HepG2 (cell line): ENCODE results near the gene IGF2BP1. TPM values are rescaled to one million over a fixed set of nuclear protein-coding genes. Genes with fewer than 3 reads are reported as not detected.

Source experiments
- ATAC-seq: fragments of 200-7000 bp; cut with Tn5 transposase; 3 replicates; pipeline ENCODE4 v1.9.1; 2020; ENCODE audit warnings: mild to moderate bottlenecking, moderate library complexity
- BruUV-seq: library from RNA; stranded (reverse); fragments of 400-500 nt; replicated peaks from 2 replicates; lab custom pipeline; 2021; lab: Mats Ljungman, UMichigan
- CTCF ChIA-PET: fragments of 300-600 bp; formaldehyde crosslinking; extraction: SDS; loops from one replicate; lab custom pipeline; 2021; ENCODE audit warnings: low total read pairs, inconsistent platforms, low intra/inter-chr PET ratio; lab: Yijun Ruan, JAX
- POLR2A ChIA-PET: fragments of 350-600 bp; sonication (Branson Sonifier 250); formaldehyde crosslinking; loops from one replicate; lab custom pipeline; 2020; ENCODE audit warnings: antibody characterized with exemption, inconsistent platforms; lab: Yijun Ruan, JAX
- DNase-seq: peaks from one replicate; pipeline ENCODE4 v3.0.0-alpha.2; 2015; ENCODE audit warnings: low spot score
- FAIRE-seq: peaks from 3 replicates; lab custom pipeline; 2011; peaks lifted over from hg19 to GRCh38; lab: Jason Lieb, UNC
- H2AFZ ChIP-seq: one replicate; pipeline ENCODE4 v1.6.1; 2011; ENCODE audit warnings: low read length, inconsistent platforms
- H3K27ac ChIP-seq: fragments of 300-600 bp; 3 replicates; pipeline ENCODE4 v1.8.0; 2011; ENCODE audit warnings: mixed run types, mild to moderate bottlenecking, mixed read lengths, low read length, inconsistent platforms; ENCODE audit not compliant: insufficient read depth; ENCODE audit errors: extremely low read length
- H3K27me3 ChIP-seq, 2 experiments: fragments of 200-600 bp in 1 of 2; 2 replicates in 1 of 2; 3 replicates in 1 of 2; pipeline versions ENCODE4 v1.6.0 to v1.8.0; 2011; ENCODE audit warnings: low read length in 2 of 2, mild to moderate bottlenecking in 2 of 2, moderate library complexity in 2 of 2, inconsistent platforms in 1 of 2; ENCODE audit not compliant: insufficient read depth in 2 of 2, control insufficient read depth in 1 of 2
- H3K36me3 ChIP-seq, 2 experiments: fragments of 200-600 bp in 1 of 2; replicated peaks in 1 of 2; 2 replicates in 1 of 2; 3 replicates in 1 of 2; pipeline versions ENCODE4 v1.5.1 to v1.8.0; 2011; ENCODE audit warnings: low read length in 2 of 2, inconsistent platforms in 1 of 2; ENCODE audit not compliant: insufficient read depth in 2 of 2, control insufficient read depth in 1 of 2
- H3K4me1 ChIP-seq: 2 replicates; pipeline ENCODE4 v1.5.1; 2012; ENCODE audit warnings: low read length, inconsistent platforms; ENCODE audit not compliant: insufficient read depth
- H3K4me2 ChIP-seq: 2 replicates; pipeline ENCODE4 v1.6.0; 2011; ENCODE audit warnings: low read depth, low read length, inconsistent platforms
- H3K4me3 ChIP-seq, 3 experiments: fragments of 200-600 bp in 1 of 3; sonication (generic), shearing (Covaris generic) in 1 of 3; replicated peaks in 1 of 3; 2 replicates each; pipeline ENCODE4 v1.5.1; 2011 to 2016; ENCODE audit warnings: low read length in 3 of 3, inconsistent platforms in 2 of 3, low read depth in 2 of 3, mild to moderate bottlenecking in 2 of 3, control low read depth in 1 of 3, mixed read lengths in 1 of 3; ENCODE audit not compliant: insufficient read depth in 1 of 3
- H3K79me2 ChIP-seq: one replicate; pipeline ENCODE4 v1.6.1; 2011; ENCODE audit warnings: low read length, inconsistent platforms; ENCODE audit not compliant: insufficient read depth
- H3K9ac ChIP-seq: 2 replicates; pipeline ENCODE4 v1.6.0; 2011; ENCODE audit warnings: mild to moderate bottlenecking, low read depth, low read length, inconsistent platforms; ENCODE audit not compliant: insufficient read depth
- H3K9me3 ChIP-seq: 2 replicates; pipeline ENCODE4 v1.5.1; 2012; ENCODE audit warnings: mild to moderate bottlenecking, low read length
- H4K20me1 ChIP-seq: 2 replicates; pipeline ENCODE4 v1.6.0; 2011; ENCODE audit warnings: inconsistent platforms, mild to moderate bottlenecking, low read length, moderate library complexity; ENCODE audit not compliant: insufficient read depth
- CEBPG ChIP-seq: IDR thresholded peaks from 2 replicates; pipeline ENCODE4 v1.6.1; 2016
- ELF3 ChIP-seq: IDR thresholded peaks from 2 replicates; pipeline ENCODE4 v1.6.1; 2016; ENCODE audit warnings: missing genetic modification reagents, missing compliant biosample characterization
- FOXA1 ChIP-seq, 2 experiments: fragments of 450-650 bp in 1 of 2; sonication (generic) in 1 of 2; formaldehyde crosslinking in 1 of 2; IDR thresholded peaks; 2 replicates each; pipeline versions ENCODE4 v1.4.0 to v1.6.1; 2016 to 2020; ENCODE audit warnings: missing genetic modification reagents in 1 of 2
- FOXA3 ChIP-seq: IDR thresholded peaks from 2 replicates; pipeline ENCODE4 v1.6.1; 2016; ENCODE audit warnings: missing genetic modification reagents, missing compliant biosample characterization
- HOXA7 ChIP-seq: sonication (generic); formaldehyde crosslinking; IDR thresholded peaks from 2 replicates; pipeline ENCODE4 v1.8.1; 2022; ENCODE audit warnings: mild to moderate bottlenecking, missing genetic modification reagents, moderate library complexity
- LCORL ChIP-seq, 2 experiments: fragments of 450-650 bp in 1 of 2; sonication (generic) in 1 of 2; formaldehyde crosslinking in 1 of 2; IDR thresholded peaks; 2 replicates each; pipeline versions ENCODE4 v1.5.0 to v1.6.1; 2017 to 2020; ENCODE audit warnings: antibody characterized with exemption in 1 of 2, missing genetic modification reagents in 1 of 2
- MED1 ChIP-seq: sonication (generic); formaldehyde crosslinking; IDR thresholded peaks from 2 replicates; pipeline ENCODE4 v1.4.0; 2020; ENCODE audit warnings: missing genetic modification reagents
- MIXL1 ChIP-seq: IDR thresholded peaks from 2 replicates; pipeline ENCODE4 v1.6.1; 2016
- MLLT10 ChIP-seq: sonication (generic); formaldehyde crosslinking; IDR thresholded peaks from 2 replicates; pipeline ENCODE4 v1.4.0; 2020; ENCODE audit warnings: missing genetic modification reagents
- MTF1 ChIP-seq: sonication (generic); formaldehyde crosslinking; IDR thresholded peaks from 2 replicates; pipeline ENCODE4 v1.5.0; 2020; ENCODE audit warnings: missing genetic modification reagents
- NCOA2 ChIP-seq: sonication (generic); formaldehyde crosslinking; IDR thresholded peaks from 2 replicates; pipeline ENCODE4 v1.8.0; 2022; ENCODE audit warnings: inconsistent platforms
- NCOR1 ChIP-seq: fragments of 200-600 bp; sonication (generic); IDR thresholded peaks from 2 replicates; pipeline ENCODE4 v1.7.0; 2017; ENCODE audit warnings: antibody characterized with exemption, low read length, borderline replicate concordance
- TGIF2 ChIP-seq: IDR thresholded peaks from 2 replicates; pipeline ENCODE4 v1.6.1; 2016; ENCODE audit warnings: control low read depth, missing compliant biosample characterization
- ZMYM4 ChIP-seq: sonication (generic); formaldehyde crosslinking; IDR thresholded peaks from 2 replicates; pipeline ENCODE4 v1.8.1; 2023; ENCODE audit warnings: mild to moderate bottlenecking, missing genetic modification reagents
- ZNF30 ChIP-seq: sonication (generic); formaldehyde crosslinking; IDR thresholded peaks from 2 replicates; pipeline ENCODE4 v1.5.0; 2020; ENCODE audit warnings: mild to moderate bottlenecking, missing genetic modification reagents
- ZNF7 ChIP-seq: IDR thresholded peaks from 2 replicates; pipeline ENCODE4 v1.6.1; 2016; ENCODE audit warnings: missing biosample characterization, missing genetic modification reagents
- WGBS: methylation state at CpG from one replicate; pipeline ENCODE4 v1.1.6; 2017; ENCODE audit warnings: low lambda C conversion rate; 5-methylcytosine and 5-hydroxymethylcytosine counted together
- in situ Hi-C: cut with HindIII; loops from 2 replicates; pipeline ENCODE4 v1.10.0; 2017; ENCODE audit warnings: low pct_unique_long_range_greater_than_20kb; ENCODE audit not compliant: extremely low pct_ligation_motif_present
- intact Hi-C: fragments of 100-400 bp; cut with micrococcal nuclease; formaldehyde crosslinking; loops from one replicate; pipeline ENCODE4 v1.10.0; 2022; ENCODE audit not compliant: unreplicated experiment
- polyA plus RNA-seq, 8 experiments: library from polyadenylated mRNA; depleted of rRNA in 3 of 8; stranded (reverse) in 7 of 8; unstranded in 1 of 8; fragments of >200 nt; fragmentation: Illumina TruSeq in 4 of 8; extraction: Trizol in 4 of 8; gene quantifications; 2 replicates each; pipeline versions ENCODE4 v1.2.1 to v1.2.3, GENCODE V29; 2011 to 2016; ENCODE audit warnings: low read depth in 4 of 8, missing spikeins in 1 of 8, mixed read lengths in 1 of 8; ENCODE audit not compliant: insufficient read depth in 1 of 8
- total RNA-seq, 5 experiments: library from RNA; depleted of rRNA; stranded (reverse); fragments of >200 nt; fragmentation: Illumina TruSeq; extraction: Trizol; gene quantifications; 2 replicates each; pipeline ENCODE4 v1.2.3, GENCODE V29; 2016; ENCODE audit warnings: low read depth in 1 of 5
- TF ChIP-seq, protein P1 (sequence below): IDR thresholded peaks from 2 replicates; pipeline ENCODE4 v1.6.1; 2012; ENCODE audit warnings: inconsistent platforms
- TF ChIP-seq, protein P2 (sequence below): IDR thresholded peaks from 2 replicates; pipeline ENCODE4 v1.6.1; 2012; ENCODE audit warnings: low read depth, low read length, improper control_type of control experiment
- TF ChIP-seq, protein P3 (sequence below): sonication (generic); formaldehyde crosslinking; IDR thresholded peaks from 2 replicates; pipeline ENCODE4 v1.4.0; 2020; ENCODE audit warnings: missing genetic modification reagents
- TF ChIP-seq, protein P4 (sequence below): sonication (generic); formaldehyde crosslinking; IDR thresholded peaks from 2 replicates; pipeline ENCODE4 v1.4.0; 2020; ENCODE audit warnings: missing genetic modification reagents, mild to moderate bottlenecking, borderline replicate concordance
- TF ChIP-seq, protein P5 (sequence below), 2 experiments: fragments of 450-650 bp in 1 of 2; sonication (generic) in 1 of 2; formaldehyde crosslinking; IDR thresholded peaks; 2 replicates each; pipeline versions ENCODE4 v1.5.0 to v1.8.0; 2020 to 2022; ENCODE audit warnings: mild to moderate bottlenecking in 1 of 2, missing genetic modification reagents in 1 of 2

Gene IGF2BP1
- total and polyA plus RNA-seq, 2 of the 13 experiments (the other 11 are each of a cell fraction or from before 2014, with no cell fraction given) = 29.7 to 75.1 TPM

DNA sequence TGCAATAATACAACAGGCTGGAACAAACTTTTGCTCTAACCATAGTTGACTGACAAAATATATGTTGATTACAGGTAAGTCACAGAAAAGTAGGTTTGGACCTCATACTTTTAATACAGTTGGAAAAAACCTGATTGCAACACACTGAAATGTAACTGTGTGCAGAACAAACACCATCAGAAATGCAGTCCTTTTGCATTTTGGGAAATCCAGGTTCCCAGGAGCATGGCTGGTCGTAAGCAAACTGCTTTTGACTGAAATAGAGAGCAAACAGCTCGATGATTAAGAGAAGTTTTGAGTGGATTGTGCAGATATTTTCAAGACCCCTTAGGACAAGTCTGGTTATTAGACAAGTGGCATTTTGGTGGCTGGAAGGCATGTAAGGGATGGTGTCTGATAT, 8.0 kb downstream of the IGF2BP1 start:
- peaks cover 54% of the 10 kb centered on the region for H4K20me1 ChIP-seq
- H3K27ac ChIP-seq = peak overlapping the region; percentile 95
- 20% methylated on average over 2 of the region's 2 CpGs for WGBS
- POLR2A ChIA-PET = interaction anchor here (1.0 to 5.3 kb wide), 6 partner anchors 8 to 74 kb away, joined by 3 to 61 read pairs (median 7); partner anchors contain the start of genes IGF2BP1 and SNF8
- CTCF ChIA-PET = no interaction called here
- no peaks in the 10 kb centered on the region for H3K9me3 ChIP-seq
- no TSS peak for BruUV-seq
- peak; percentile 59 for DNase-seq
- in situ Hi-C loops (no loop called here), intact Hi-C loops (no loop called here)
- peak; percentile 34 for ATAC-seq
- peaks cover 100% of the 10 kb centered on the region for H3K79me2 ChIP-seq
- peaks cover 85% of the 10 kb centered on the region for H3K4me1 ChIP-seq
- 0 out of 2 replicates have a peak overlapping the region, but pooled peaks have one; percentile 99 for H3K9ac ChIP-seq
- H3K4me2 ChIP-seq = peak overlapping the region; percentile 87
- no peak overlapping the region for H2AFZ ChIP-seq
- H3K27me3 ChIP-seq = no peaks in the 10 kb centered on the region; a peak in 1 of 5 replicates
- H3K36me3 ChIP-seq = peaks cover 6 to 25% of the 10 kb centered on the region in 2 experiments; a peak in 4 of 5 replicates
- H3K4me3 ChIP-seq = peak overlapping the region in 2 of 3 experiments; percentile 62 to 97; a peak in 2 of 6 replicates
- FAIRE-seq = peak; percentile 53
- no peak for TF ChIP-seq FOXA1 (IDR thresholded peaks at IDR 0.05)
- TF ChIP-seq FOXA1 (CRISPR knock-in tag; IDR thresholded peaks at IDR 0.05) = peak; percentile 54; the same call in 1 of the 2 replicates
- TF ChIP-seq ELF3 (CRISPR knock-in tag) = no peak
- no peak for TF ChIP-seq LCORL (IDR thresholded peaks at IDR 0.05)
- TF ChIP-seq LCORL (CRISPR knock-in tag; IDR thresholded peaks at IDR 0.05) = peak; percentile 65; the same call in 1 of the 2 replicates
- TF ChIP-seq NCOA2 = 0 out of 2 replicates have a peak, but pooled peaks have one; percentile 13
- TF ChIP-seq, protein P1, sequence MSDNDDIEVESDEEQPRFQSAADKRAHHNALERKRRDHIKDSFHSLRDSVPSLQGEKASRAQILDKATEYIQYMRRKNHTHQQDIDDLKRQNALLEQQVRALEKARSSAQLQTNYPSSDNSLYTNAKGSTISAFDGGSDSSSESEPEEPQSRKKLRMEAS = no peak
- TF ChIP-seq FOXA3 (CRISPR knock-in tag) = peak; percentile 61
- peak; percentile 66; the same call in 1 of the 2 replicates for TF ChIP-seq MLLT10 (CRISPR knock-in tag)
- TF ChIP-seq MED1 = 0 out of 2 replicates have a peak, but pooled peaks have one; percentile 20
- TF ChIP-seq, protein P2, sequence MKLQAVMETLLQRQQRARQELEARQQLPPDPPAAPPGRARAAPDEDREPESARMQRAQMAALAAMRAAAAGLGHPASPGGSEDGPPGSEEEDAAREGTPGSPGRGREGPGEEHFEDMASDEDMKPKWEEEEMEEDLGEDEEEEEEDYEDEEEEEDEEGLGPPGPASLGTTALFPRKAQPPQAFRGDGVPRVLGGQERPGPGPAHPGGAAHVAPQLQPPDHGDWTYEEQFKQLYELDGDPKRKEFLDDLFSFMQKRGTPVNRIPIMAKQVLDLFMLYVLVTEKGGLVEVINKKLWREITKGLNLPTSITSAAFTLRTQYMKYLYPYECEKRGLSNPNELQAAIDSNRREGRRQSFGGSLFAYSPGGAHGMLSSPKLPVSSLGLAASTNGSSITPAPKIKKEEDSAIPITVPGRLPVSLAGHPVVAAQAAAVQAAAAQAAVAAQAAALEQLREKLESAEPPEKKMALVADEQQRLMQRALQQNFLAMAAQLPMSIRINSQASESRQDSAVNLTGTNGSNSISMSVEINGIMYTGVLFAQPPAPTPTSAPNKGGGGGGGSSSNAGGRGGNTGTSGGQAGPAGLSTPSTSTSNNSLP = no peak
- TF ChIP-seq, protein P3, sequence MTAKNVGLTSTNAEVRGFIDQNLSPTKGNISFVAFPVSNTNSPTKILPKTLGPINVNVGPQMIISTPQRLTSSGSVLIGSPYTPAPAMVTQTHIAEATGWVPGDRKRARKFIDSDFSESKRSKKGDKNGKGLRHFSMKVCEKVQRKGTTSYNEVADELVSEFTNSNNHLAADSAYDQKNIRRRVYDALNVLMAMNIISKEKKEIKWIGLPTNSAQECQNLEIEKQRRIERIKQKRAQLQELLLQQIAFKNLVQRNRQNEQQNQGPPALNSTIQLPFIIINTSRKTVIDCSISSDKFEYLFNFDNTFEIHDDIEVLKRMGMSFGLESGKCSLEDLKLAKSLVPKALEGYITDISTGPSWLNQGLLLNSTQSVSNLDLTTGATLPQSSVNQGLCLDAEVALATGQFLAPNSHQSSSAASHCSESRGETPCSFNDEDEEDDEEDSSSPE (CRISPR knock-in tag) = no peak
- 0 out of 2 replicates have a peak, but pooled peaks have one; percentile 51 for TF ChIP-seq TGIF2 (CRISPR knock-in tag)
- 0 out of 2 replicates have a peak, but pooled peaks have one; percentile 49 for TF ChIP-seq HOXA7 (CRISPR knock-in tag)
- TF ChIP-seq CEBPG (CRISPR knock-in tag) = peak; percentile 86
- TF ChIP-seq, protein P4, sequence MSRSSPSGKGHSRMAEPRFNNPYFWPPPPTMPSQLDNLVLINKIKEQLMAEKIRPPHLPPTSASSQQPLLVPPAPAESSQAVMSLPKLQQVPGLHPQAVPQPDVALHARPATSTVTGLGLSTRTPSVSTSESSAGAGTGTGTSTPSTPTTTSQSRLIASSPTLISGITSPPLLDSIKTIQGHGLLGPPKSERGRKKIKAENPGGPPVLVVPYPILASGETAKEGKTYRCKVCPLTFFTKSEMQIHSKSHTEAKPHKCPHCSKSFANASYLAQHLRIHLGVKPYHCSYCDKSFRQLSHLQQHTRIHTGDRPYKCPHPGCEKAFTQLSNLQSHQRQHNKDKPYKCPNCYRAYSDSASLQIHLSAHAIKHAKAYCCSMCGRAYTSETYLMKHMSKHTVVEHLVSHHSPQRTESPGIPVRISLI (CRISPR knock-in tag) = peak; percentile 51; the same call in 1 of the 2 replicates
- TF ChIP-seq, protein P5, sequence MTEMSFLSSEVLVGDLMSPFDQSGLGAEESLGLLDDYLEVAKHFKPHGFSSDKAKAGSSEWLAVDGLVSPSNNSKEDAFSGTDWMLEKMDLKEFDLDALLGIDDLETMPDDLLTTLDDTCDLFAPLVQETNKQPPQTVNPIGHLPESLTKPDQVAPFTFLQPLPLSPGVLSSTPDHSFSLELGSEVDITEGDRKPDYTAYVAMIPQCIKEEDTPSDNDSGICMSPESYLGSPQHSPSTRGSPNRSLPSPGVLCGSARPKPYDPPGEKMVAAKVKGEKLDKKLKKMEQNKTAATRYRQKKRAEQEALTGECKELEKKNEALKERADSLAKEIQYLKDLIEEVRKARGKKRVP (CRISPR knock-in tag; IDR thresholded peaks at IDR 0.05) = peak in 1 of 2 experiments; percentile 57; a peak in 2 of 4 replicates
- TF ChIP-seq ZNF30 = no peak
- peak; percentile 85 for TF ChIP-seq ZNF7 (CRISPR knock-in tag)
- TF ChIP-seq ZMYM4 (CRISPR knock-in tag) = no peak
- 0 out of 2 replicates have a peak, but pooled peaks have one; percentile 14 for TF ChIP-seq MIXL1 (CRISPR knock-in tag)
- TF ChIP-seq MTF1 (CRISPR knock-in tag) = no peak; the same call in 1 of the 2 replicates
- TF ChIP-seq NCOR1 = peak; percentile 32; the same call in 1 of the 2 replicates
